ENCODE data around the gene RARG.

DNA sequence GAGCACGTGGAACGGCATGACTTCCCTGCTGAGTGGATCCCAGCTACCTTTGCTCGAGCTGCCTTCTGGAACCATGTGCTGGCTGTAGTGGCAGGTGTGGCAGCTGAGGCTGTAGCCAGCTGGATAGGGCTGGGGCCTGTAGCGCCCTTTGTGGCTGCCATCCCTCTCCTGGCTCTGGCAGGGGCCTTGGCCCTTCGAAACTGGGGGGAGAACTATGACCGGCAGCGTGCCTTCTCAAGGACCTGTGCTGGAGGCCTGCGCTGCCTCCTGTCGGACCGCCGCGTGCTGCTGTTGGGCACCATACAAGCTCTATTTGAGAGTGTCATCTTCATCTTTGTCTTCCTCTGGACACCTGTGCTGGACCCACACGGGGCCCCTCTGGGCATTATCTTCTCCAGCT lies 21.3 kb upstream of the RARG start:
- TF ChIP-seq, protein P1, sequence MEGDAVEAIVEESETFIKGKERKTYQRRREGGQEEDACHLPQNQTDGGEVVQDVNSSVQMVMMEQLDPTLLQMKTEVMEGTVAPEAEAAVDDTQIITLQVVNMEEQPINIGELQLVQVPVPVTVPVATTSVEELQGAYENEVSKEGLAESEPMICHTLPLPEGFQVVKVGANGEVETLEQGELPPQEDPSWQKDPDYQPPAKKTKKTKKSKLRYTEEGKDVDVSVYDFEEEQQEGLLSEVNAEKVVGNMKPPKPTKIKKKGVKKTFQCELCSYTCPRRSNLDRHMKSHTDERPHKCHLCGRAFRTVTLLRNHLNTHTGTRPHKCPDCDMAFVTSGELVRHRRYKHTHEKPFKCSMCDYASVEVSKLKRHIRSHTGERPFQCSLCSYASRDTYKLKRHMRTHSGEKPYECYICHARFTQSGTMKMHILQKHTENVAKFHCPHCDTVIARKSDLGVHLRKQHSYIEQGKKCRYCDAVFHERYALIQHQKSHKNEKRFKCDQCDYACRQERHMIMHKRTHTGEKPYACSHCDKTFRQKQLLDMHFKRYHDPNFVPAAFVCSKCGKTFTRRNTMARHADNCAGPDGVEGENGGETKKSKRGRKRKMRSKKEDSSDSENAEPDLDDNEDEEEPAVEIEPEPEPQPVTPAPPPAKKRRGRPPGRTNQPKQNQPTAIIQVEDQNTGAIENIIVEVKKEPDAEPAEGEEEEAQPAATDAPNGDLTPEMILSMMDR (IDR thresholded peaks at IDR 0.05), result no peak
- TF ChIP-seq POLR2A (IDR thresholded peaks at IDR 0.05), result no peak
